Germinal center (tissue), 1 donor: Measurements from ENCODE around the gene TRIM72.
"Not testable (repeated sequence)": the region's sequence is repeated elsewhere in the genome, so short reads cannot be mapped to it uniquely, and the experiment has no call there.

ENCODE experiments used
- DNase-seq: peaks from one replicate; pipeline ENCODE4 v3.0.0; 2012; ENCODE audit warnings: mixed read lengths, low spot score

TRIM72 gene, protein sequence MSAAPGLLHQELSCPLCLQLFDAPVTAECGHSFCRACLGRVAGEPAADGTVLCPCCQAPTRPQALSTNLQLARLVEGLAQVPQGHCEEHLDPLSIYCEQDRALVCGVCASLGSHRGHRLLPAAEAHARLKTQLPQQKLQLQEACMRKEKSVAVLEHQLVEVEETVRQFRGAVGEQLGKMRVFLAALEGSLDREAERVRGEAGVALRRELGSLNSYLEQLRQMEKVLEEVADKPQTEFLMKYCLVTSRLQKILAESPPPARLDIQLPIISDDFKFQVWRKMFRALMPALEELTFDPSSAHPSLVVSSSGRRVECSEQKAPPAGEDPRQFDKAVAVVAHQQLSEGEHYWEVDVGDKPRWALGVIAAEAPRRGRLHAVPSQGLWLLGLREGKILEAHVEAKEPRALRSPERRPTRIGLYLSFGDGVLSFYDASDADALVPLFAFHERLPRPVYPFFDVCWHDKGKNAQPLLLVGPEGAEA

DNA sequence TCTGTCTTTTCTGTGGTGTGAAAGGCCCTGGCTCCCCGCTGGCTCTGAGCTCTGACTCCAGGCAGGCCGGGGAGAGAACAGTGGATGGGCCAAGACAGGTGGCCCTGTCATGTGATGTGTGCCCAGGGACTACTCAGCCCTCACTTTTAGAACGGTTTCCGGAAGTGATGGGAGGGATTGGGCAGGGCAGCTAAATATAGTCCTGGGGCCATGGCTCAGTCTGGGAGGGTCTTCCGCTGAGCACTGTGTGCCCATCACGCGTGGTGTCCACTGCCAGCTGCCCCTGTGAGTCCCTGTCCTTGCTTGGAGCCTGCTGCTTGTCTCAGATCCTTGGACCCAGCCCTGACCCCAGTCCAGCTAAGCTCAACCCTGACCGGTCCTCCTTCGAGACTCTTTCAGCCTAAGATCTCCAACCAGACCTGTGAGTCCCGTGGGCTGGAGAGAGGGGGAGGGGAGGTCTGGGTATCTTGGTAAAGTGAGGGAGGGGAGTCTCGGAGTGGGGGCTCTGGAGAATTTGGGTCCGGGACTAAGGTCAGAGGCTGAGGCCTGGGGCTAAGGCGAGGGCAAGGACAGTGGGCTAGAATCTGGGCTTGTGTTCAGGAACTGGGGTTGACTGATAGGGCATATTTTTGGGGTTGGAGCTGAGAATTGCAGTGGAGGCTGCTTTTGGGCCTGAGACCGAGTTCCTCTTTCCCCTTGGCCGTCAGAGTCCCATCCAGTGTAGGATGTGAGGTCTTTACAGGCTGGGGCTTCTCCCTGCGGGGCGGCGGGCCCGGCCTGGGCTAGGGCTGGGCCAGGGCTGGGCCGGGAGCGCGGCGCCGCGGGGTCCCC lies at the start of gene TRIM72:
TSS of gene TRIM72 (plus strand) at position 243 of the 831 bp plus-strand sequence. CDS start 620 bp downstream, outside the sequence.
- no peak for DNase-seq

DNA sequence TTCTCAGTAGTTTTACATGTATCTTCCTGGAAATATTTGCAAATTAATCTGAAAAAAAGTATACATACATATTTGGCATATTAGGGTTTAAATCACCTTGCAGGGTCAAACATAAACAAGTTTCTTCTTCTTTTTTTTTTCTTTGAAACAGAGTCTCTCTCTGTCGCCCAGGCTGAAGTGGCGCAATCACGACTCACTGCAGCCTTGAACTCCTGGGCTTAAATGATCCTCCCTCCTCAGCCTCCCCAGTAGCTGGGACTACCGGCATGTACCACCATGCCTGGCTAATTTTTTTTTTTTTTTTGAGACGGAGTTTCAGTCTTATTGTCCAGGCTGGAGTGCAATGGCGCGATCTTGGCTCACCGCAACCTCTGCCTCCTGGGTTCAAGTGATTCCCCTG lies 46.6 kb upstream of the TRIM72 start:
- DNase-seq, result no peak

DNA sequence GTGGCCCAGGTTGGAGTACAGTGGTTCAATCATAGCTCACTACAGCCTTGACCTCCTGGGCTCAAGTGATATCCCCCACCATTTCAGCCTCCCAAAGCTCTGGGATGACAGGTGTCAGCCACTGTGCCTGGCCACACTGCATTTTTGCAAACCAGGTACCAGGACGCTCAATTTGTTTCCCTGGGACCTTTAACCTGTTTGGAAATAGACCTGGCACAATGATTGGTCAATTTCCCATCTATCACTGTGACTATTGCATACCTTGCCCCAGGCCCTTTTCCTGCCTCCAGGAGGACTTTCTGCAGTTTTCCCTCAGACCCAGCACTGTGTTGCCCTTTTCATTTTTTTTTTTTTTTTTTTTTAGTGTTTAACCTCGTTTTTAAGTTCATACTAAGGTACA lies 45.1 kb upstream of the TRIM72 start:
- DNase-seq, result no peak

DNA sequence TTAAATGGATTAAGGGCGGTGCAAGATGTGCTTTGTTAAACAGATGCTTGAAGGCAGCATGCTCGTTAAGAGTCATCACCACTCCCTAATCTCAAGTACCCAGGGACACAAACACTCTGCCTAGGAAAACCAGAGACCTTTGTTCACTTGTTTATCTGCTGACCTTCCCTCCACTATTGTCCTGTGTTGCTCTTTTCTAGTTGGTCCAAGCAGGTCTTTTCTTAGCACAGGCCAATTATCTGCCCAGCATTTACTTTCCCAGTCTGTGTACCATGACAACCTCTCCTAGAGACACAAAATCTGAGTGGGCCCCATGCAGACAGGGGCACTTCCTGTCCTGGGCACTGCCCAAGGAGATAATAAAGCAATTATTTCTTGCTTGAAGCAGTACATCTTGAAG lies 43.9 kb upstream of the TRIM72 start:
- not testable (repeated sequence) for DNase-seq

DNA sequence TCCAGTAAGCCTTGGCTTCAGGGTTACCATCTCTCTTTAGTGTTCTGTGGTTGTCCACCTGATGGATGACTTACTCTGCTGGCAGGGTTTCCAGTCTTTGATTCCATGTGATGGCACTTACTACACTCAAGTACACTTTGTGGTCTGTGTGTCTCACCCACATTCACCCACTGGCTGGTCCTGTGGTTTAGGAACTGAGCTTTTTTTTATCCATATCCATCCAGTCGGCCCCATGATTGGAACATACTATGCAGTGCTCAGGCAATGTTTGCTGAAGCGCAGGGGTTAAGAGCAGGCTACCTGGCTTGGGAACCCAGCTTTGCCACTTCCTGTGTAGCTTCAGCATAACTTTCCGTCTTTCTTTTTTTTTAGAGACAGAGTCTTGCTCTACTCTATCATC lies 36.8 kb upstream of the TRIM72 start:
- DNase-seq, result no peak

DNA sequence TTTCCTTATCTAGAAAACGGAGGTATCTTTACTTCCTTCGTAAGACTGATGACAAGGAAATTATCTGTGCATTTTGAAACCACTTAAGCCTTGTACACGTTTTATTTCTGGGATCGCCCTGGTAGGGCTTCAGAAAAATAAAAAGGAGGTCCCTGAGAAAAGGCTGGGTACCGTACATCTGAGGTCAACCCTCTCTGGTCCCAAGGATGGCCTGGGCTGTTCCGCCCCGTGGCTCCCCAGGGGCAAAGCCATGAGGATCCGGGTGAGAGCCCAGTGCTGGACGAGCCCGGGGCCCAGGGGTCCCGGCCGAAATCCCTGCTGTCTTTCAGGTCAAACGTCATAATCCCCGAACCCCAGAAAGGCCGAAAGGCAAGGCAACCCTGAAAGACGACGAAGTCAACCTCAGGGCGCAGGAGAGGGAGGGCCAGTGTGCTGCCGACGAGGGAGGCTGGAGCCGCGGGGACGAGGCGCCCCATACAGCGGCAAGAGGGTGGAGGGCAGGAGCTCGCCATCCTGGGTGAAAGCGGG lies 34.6 kb upstream of the TRIM72 start:
- DNase-seq, result no peak

DNA sequence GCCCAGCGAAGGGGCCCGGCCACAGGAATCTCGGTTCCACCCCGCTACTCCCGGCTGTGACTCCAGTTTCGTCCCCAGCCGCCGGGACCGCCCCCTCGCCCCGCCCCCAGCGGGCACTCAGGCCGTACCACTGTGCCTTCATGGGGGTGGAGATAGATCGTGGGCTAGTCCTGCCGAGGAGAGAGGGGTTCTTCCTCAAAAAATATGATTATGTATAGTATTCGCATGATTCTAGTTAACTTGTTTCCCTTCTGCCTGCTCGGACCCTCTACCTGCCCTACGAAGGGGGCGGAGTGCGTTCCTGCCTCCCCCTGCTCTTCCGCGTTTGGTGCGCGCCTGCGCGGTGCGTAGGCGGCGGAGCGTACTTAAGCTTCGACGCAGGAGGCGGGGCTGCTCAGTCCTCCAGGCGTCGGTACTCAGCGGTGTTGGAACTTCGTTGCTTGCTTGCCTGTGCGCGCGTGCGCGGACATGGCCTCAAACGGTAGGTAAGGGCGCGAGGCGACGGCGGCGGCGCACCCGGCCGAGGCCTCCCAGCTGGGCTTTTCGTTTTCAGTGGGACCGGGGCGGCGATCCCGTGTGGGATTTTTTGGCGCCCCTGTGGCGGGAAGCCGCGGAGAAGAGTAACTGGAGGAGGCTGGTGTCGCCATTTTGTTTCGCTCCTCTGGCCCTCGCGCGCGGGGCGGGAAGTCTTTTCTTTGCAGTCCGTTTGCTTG lies 34.0 kb upstream of the TRIM72 start, which contains the start of gene FUS:
TSS of gene FUS (plus strand) at position 393 of the 713 bp plus-strand sequence. CDS start at position 469, 76 bp downstream.
- peak; percentile 96 for DNase-seq

DNA sequence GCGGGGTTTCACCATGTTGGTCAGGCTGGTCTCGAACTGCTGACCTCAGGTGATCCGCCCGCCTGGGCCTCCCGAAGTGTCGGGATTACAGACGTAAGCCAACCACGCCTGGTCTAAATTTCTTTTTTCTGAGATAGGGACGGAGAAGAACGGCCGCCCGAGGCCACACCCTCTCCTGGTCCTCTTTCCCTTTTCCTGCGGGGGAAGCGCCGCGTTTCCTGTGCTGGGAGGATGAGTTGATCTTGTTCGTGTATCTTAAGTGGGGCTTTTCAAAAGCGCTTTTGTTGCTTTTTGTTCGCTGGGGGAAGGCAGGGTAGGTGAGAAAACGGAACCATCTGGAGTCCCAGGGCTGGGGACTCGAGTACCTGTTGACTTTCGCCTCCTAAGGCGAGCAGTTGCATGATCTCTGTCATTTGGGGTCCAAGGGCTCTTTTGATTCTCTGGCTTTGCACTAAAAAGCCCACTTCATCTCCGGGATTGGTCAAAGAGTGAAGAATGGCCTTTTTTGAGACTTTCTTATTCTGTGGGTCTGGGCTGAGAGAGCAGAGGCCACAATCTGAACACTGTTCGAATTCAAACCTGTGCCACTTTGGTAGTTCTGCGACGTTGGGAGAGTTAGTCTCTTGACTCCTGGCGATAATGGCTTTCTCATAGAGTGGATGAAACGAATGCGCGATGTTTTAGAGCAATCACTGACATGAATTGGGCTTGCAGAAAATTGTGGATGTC lies 32.7 kb upstream of the TRIM72 start:
- DNase-seq, result peak; percentile 36

DNA sequence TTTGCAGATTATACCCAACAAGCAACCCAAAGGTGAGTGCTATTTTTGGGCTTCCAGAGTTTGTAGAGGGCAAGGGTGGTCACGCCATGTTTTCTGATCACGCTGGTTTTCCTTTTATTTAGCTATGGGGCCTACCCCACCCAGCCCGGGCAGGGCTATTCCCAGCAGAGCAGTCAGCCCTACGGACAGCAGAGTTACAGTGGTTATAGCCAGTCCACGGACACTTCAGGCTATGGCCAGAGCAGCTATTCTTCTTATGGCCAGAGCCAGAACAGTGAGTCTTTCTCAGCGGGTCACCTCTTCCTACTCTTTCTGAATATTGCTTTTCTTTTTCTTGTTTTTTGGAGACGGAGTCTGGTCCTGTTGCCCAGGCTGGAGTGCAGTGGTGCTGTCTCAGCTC lies 31.5 kb upstream of the TRIM72 start:
- no peak for DNase-seq

DNA sequence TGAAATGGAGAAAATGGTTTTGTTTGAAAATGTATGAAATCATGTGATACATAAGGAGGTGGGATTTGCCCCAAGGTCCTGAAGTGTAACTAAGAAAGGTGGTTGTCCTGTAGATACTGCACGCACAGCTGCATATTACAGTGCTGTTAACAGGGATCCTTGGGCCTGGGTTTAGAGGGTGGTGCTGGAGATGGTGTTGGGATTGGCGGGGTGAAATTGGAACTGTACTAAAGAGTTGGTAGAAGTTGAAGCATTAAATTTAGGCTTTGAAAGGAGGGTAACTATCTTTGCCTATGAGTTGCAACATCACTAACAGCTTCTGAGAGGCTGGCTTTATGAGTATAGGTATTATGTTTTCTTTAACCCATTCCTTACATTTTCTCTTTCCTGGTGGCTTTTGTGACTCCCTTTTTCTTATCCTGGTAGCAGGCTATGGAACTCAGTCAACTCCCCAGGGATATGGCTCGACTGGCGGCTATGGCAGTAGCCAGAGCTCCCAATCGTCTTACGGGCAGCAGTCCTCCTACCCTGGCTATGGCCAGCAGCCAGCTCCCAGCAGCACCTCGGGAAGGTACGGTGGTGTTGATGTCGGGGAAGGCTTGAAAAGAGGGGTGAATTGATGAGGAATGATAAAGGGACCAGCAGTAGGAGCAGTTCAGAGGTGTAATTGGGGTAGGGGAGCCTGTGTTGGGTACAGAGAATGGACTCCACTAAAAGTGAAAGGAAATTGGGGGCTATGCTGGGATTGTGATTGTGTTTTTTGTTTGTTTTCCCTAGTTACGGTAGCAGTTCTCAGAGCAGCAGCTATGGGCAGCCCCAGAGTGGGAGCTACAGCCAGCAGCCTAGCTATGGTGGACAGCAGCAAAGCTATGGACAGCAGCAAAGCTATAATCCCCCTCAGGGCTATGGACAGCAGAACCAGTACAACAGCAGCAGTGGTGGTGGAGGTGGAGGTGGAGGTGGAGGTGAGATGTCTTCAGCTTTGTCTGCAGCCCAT lies 30.2 kb upstream of the TRIM72 start:
- no peak for DNase-seq

DNA sequence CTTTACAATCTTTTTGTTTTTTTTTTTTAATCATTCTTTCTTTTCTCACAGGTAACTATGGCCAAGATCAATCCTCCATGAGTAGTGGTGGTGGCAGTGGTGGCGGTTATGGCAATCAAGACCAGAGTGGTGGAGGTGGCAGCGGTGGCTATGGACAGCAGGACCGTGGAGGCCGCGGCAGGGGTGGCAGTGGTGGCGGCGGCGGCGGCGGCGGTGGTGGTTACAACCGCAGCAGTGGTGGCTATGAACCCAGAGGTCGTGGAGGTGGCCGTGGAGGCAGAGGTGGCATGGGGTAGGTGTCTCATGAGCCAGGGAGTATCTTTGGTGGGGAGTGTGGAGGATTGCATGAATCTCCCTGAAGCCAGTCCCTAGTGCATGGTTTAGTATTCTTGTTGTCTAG lies 29.0 kb upstream of the TRIM72 start:
- DNase-seq, result no peak

DNA sequence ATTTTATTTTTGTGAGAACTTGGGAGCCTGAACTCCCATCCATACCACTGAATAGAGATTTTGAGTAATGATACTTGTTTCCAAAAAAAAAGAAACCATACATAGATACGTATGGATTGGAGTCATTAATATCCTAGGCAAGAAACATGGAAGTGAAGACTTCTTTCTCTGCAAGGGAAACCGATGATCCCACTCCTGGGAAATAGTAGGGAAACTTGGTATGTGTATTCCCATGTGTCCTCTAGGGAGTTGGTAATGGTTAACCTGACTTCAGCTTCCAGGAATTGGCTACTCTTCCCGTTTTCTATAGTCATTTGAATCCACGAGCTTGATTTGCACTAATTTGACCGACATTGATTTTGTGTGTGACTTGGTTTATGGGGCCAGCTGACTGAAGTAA lies 28.6 kb upstream of the TRIM72 start:
- no peak for DNase-seq

DNA sequence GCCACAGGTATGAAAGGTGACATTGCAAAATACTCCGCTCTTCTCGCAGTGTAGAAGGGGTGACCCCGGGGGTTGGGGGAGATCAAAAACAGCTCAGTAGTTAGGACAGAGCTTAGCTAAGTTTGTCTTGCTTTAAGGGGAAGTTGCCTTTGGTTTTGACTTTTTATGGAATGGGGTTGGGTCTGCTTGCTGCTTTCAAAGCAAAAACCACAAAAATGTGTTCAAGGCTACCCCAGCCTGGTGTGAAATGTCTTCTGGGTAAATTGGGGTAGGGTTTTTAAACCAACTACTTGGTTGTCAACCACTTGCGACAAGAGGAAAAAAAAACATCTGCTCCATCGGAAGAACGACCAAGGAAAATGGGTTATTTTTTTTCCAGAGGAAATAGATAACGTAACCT lies 27.7 kb upstream of the TRIM72 start:
- no peak for DNase-seq

DNA sequence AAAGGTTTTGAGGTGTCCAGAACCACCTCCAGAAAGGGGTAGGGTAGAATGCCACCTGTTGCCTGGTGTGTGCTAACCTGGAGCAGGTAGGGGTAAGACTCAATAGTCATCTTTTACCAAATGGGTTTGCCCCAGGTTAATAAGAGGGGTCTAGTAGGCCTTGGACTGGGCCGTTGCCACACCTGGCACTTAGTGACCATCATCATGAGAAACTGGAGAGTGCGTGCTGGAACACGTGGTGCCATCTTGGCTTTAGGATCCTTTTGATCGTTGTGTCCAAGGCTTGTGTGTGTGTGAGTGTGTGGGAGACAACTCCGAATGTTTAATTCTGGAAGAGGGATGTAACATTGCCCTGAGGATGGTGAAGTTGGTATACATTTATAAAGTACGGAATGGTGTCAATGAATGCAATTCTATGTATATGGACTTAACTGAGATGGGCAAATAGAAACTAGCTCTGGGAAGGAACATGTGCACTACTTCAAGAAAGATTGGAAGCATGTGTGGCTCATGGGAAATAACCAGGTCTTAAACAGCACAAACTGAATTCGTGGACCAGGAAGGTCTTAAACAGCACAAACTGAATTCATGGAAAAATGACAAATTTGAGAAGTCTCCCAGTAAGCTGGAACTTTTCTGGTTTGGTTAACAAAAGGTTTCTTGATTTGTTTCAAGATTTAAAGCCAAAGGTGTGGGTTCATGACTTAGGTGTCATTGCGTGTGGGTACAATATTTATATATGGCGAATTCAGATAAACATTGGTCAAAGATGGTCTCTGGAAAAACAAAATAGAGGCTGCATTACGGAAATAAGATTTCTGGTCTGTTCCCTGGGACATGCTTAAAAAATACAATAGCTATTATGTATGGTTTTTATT lies 26.8 kb upstream of the TRIM72 start:
- no peak for DNase-seq

DNA sequence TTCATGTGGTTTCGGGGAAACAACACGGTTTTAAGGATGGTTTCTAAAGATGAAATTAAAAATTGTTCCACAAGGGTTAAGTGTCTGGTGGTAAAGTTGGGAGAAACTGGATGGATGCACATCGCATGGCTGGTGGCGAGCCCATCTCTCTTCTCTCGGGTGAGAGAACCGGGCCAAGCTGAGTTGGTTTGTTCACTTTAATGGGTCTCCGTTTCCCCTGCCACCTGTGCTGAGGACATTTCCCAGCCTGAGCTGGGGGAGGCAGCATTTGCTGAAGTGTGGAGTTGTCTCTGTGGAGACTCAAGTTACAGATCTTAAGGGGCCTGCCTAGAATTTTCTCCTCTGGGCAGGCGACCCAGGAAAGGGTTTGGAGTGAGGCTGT lies 26.1 kb upstream of the TRIM72 start:
- no peak for DNase-seq

DNA sequence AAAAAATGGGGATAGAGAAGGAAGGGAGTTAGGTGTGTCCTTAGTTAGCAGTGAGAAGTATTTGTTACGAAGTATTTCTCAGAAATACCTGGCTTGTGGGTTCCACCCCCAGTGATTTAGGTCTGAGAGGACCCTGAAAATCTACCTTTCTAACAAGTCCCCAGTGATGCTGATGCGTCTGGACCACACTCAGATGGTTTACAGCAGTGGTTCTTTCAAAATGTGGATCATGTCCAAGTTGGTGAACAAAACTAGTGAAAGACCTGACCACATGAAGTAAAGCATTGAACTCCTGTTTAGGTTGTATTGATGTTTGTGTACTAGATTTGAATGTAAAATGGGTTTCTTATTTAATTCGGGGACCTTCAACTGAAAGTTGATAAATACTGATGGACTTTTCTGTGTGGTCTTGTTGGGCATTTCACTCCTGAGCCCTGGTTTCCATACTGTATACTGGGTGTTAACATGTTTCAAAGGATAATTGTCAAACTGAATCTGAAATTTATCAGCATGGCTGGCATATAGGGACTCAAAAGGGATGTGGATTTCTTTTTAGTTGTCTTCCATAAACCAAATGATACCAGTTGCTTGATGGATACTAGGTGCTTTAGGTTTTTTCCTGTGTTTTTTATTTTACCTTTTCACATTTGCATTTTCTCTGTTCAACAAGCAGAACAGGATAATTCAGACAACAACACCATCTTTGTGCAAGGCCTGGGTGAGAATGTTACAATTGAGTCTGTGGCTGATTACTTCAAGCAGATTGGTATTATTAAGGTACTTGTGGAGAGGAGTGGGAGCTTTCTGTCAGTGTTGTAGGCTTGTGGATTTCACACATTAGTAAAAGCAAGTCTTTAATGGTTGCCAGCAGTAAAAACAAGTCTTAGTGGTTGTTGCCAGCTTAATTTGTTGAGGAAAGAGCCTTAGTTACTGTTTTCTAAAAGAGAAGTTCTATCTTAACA lies 25.2 kb upstream of the TRIM72 start:
- DNase-seq, result no peak

DNA sequence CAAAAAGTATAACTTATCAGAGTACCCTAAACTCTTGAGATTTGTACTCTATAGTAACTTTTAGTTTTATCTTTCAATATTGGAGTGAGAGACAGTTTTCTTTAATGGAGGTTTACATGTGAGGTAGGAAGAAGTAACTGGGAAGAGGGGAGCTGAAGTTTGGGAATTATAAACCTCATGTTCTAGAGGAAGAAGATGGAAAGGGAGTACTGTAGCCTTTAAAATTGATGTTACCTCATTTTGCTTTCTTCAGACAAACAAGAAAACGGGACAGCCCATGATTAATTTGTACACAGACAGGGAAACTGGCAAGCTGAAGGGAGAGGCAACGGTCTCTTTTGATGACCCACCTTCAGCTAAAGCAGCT lies 24.5 kb upstream of the TRIM72 start:
- no peak for DNase-seq

DNA sequence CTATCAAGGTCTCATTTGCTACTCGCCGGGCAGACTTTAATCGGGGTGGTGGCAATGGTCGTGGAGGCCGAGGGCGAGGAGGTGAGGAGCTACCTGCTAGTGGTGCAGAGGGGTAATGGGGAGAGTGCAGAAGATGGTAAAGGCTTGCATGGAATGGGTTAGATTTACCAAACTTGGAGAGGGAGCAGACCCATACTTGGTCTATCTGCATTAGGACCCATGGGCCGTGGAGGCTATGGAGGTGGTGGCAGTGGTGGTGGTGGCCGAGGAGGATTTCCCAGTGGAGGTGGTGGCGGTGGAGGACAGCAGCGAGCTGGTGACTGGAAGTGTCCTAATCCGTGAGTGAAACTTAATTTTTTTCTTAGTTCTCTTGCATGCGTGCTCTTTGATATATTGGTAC lies 23.9 kb upstream of the TRIM72 start:
- no peak for DNase-seq
